GM12878 (cell line): ENCODE data around the gene RCC2. TPM values are rescaled to one million over a fixed set of nuclear protein-coding genes. Genes with fewer than 3 reads are reported as not detected.

Experiments
- ATAC-seq: fragments of 200-7000 bp; cut with Tn5 transposase; 3 replicates; pipeline ENCODE4 v1.9.1; 2020; ENCODE audit warnings: mild to moderate bottlenecking, moderate library complexity
- BruUV-seq: library from RNA; stranded (reverse); fragments of 400-500 nt; replicated peaks from 2 replicates; lab custom pipeline; 2021; lab: Mats Ljungman, UMichigan
- CTCF ChIA-PET: fragments of 300-600 bp; sonication (Branson Sonifier 250); formaldehyde crosslinking; extraction: SDS; loops from one replicate; lab custom pipeline; 2021; ENCODE audit warnings: inconsistent platforms; lab: Yijun Ruan, JAX
- POLR2A ChIA-PET: fragments of 350-600 bp; formaldehyde crosslinking; extraction: SDS; loops from one replicate; lab custom pipeline; 2021; ENCODE audit warnings: inconsistent platforms; lab: Charles Lee
- RAD21 ChIA-PET: fragments of 300-600 bp; sonication (Branson Sonifier 250); formaldehyde crosslinking; loops from one replicate; lab custom pipeline; 2023; ENCODE audit warnings: antibody characterized with exemption; ENCODE audit not compliant: unreplicated experiment; lab: Charles Lee
- SMC1A ChIA-PET: fragments of 300-600 bp; sonication (Branson Sonifier 250); formaldehyde crosslinking; loops from one replicate; lab custom pipeline; 2023; ENCODE audit not compliant: unreplicated experiment, uncharacterized antibody; lab: Charles Lee
- DNase-seq: peaks from one replicate; pipeline ENCODE4 v3.0.0-alpha.2; 2011; ENCODE audit warnings: low read depth, low spot score
- FAIRE-seq: peaks from 3 replicates; lab custom pipeline; 2011; peaks lifted over from hg19 to GRCh38; lab: Jason Lieb, UNC
- H2AFZ ChIP-seq: 2 replicates; pipeline ENCODE4 v1.6.0; 2011; ENCODE audit warnings: low read depth, low read length, control low read depth; ENCODE audit not compliant: control insufficient read depth
- H3K27ac ChIP-seq: 2 replicates; pipeline ENCODE4 v1.5.1; 2011; ENCODE audit warnings: control low read depth; ENCODE audit not compliant: control insufficient read depth, insufficient read depth
- H3K27me3 ChIP-seq, 2 experiments: replicated peaks in 1 of 2; 2 replicates each; pipeline versions ENCODE4 v1.6.0 to v1.6.1; 2011; ENCODE audit warnings: low read length in 1 of 2; ENCODE audit not compliant: control insufficient read depth in 2 of 2, insufficient read depth in 2 of 2
- H3K36me3 ChIP-seq, 2 experiments: 2 replicates each; pipeline ENCODE4 v1.5.1; 2011; ENCODE audit warnings: low read length in 1 of 2; ENCODE audit not compliant: control insufficient read depth in 2 of 2, insufficient read depth in 2 of 2
- H3K4me1 ChIP-seq: 2 replicates; pipeline ENCODE4 v1.6.1; 2011; ENCODE audit warnings: mild to moderate bottlenecking, low read length, moderate library complexity, mixed read lengths; ENCODE audit not compliant: control insufficient read depth, insufficient read depth
- H3K4me2 ChIP-seq: 2 replicates; pipeline ENCODE4 v1.6.0; 2011; ENCODE audit warnings: control low read depth; ENCODE audit not compliant: control insufficient read depth, insufficient read depth
- H3K4me3 ChIP-seq: fragments of 200-600 bp; sonication (generic); 2 replicates; pipeline ENCODE4 v1.5.1; 2016
- H3K79me2 ChIP-seq: 2 replicates; pipeline ENCODE4 v1.6.0; 2011; ENCODE audit warnings: low read length; ENCODE audit not compliant: control insufficient read depth, insufficient read depth
- H3K9ac ChIP-seq: 2 replicates; pipeline ENCODE4 v1.8.0; 2011; ENCODE audit warnings: low read length, control low read depth, mixed read lengths; ENCODE audit not compliant: control insufficient read depth, insufficient read depth
- H3K9me3 ChIP-seq: replicated peaks from 3 replicates; pipeline ENCODE4 v1.5.1; 2011; ENCODE audit warnings: mild to moderate bottlenecking, low read length; ENCODE audit not compliant: control insufficient read depth, insufficient read depth
- H4K20me1 ChIP-seq: 2 replicates; pipeline ENCODE4 v1.6.0; 2011; ENCODE audit not compliant: control insufficient read depth, insufficient read depth
- CBX5 ChIP-seq: sonication (generic); IDR thresholded peaks from 2 replicates; pipeline ENCODE4 v1.6.1; 2016; ENCODE audit warnings: low read depth, moderate library complexity, mild to moderate bottlenecking, inconsistent platforms
- EED ChIP-seq: sonication (generic); IDR thresholded peaks from 2 replicates; pipeline ENCODE4 v1.6.1; 2016; ENCODE audit warnings: antibody characterized with exemption, low read depth
- HDAC2 ChIP-seq: fragments of 200-600 bp; sonication (generic); IDR thresholded peaks from 2 replicates; pipeline ENCODE4 v1.6.1; 2017
- NFYA ChIP-seq: IDR thresholded peaks from 2 replicates; pipeline ENCODE4 v1.6.1; 2011; ENCODE audit warnings: low read depth, mild to moderate bottlenecking, low read length, improper control_type of control experiment, borderline replicate concordance
- NR2C2 ChIP-seq: IDR thresholded peaks from 2 replicates; pipeline ENCODE4 v1.6.1; 2011; ENCODE audit warnings: borderline replicate concordance, low read depth; ENCODE audit not compliant: control insufficient read depth, insufficient read length
- NRF1 ChIP-seq: conservative IDR thresholded peaks from 2 replicates; pipeline ENCODE4 v1.6.1; 2011; ENCODE audit warnings: mild to moderate bottlenecking, low read depth, low read length, improper control_type of control experiment
- PAX5 ChIP-seq: IDR thresholded peaks from 2 replicates; pipeline ENCODE4 v1.6.1; 2011; ENCODE audit warnings: low read depth, low read length, borderline replicate concordance
- POLR2AphosphoS2 ChIP-seq: IDR thresholded peaks from 2 replicates; pipeline ENCODE4 v1.6.1; 2011; ENCODE audit warnings: low read depth, mild to moderate bottlenecking, low read length, improper control_type of control experiment, moderate library complexity
- REST ChIP-seq: IDR thresholded peaks from 2 replicates; pipeline ENCODE4 v1.6.1; 2012; ENCODE audit warnings: mild to moderate bottlenecking, low read depth, low read length
- SMAD5 ChIP-seq: IDR thresholded peaks from 2 replicates; pipeline ENCODE4 v1.6.1; 2016; ENCODE audit warnings: antibody characterized with exemption, low read depth
- ZNF592 ChIP-seq: fragments of 450-650 bp; IDR thresholded peaks from 2 replicates; pipeline ENCODE4 v1.6.1; 2017; ENCODE audit warnings: mild to moderate bottlenecking, moderate library complexity
- ZNF687 ChIP-seq: fragments of 450-650 bp; IDR thresholded peaks from 2 replicates; pipeline ENCODE4 v1.6.1; 2017; ENCODE audit warnings: mild to moderate bottlenecking, moderate library complexity
- WGBS: methylation state at CpG from one replicate; pipeline ENCODE4 v1.1.6; 2016; ENCODE audit warnings: low lambda C conversion rate; ENCODE audit not compliant: insufficient replicate concordance, insufficient coverage; ENCODE audit errors: missing lambda C conversion rate; 5-methylcytosine and 5-hydroxymethylcytosine counted together
- in situ Hi-C: fragments of 300-500 bp; cut with MboI; formaldehyde crosslinking; loops from 9 replicates; pipeline ENCODE4 v1.14.3; 2018; ENCODE audit warnings: mixed read lengths
- intact Hi-C: fragments of 100-400 bp; cut with micrococcal nuclease; formaldehyde crosslinking; loops from one replicate; pipeline ENCODE4 v1.14.2; 2022; ENCODE audit not compliant: unreplicated experiment
- polyA plus RNA-seq, 11 experiments: library from polyadenylated mRNA; depleted of rRNA in 4 of 11; unstranded in 6 of 11; stranded (reverse) in 5 of 11; fragments of >200 nt; fragmentation: Nextera tagmentation in 4 of 11; fragmentation: Illumina TruSeq in 1 of 11; extraction: Ambion mirVana in 4 of 11; extraction: Trizol in 1 of 11; gene quantifications; 1 replicate in 1 of 11; 2 replicates in 10 of 11; pipeline versions ENCODE4 v1.2.1 to v1.2.3, GENCODE V29; 2011 to 2016; ENCODE audit warnings: inconsistent platforms in 2 of 11, missing spikeins in 2 of 11, low read depth in 1 of 11
- total RNA-seq, 4 experiments: library from RNA; depleted of rRNA in 3 of 4; stranded (reverse); fragments of >200 nt in 3 of 4; fragmentation: Illumina TruSeq in 1 of 4; extraction: Trizol in 1 of 4; gene quantifications; 2 replicates each; pipeline versions ENCODE4 v1.2.1 to v1.2.3, GENCODE V29; 2013 to 2021

The RCC2 gene
- total and polyA plus RNA-seq, 10 of the 15 experiments (the other 5 are each of a cell fraction or from before 2014, with no cell fraction given), result 10.7 to 176 (median 85.5) TPM

- ATAC-seq (no peak), DNase-seq (no peak), FAIRE-seq (no peak)
- Histone ChIP-seq H4K20me1 (no peaks in the 10 kb centered on the region; the same call in 1 of the 2 replicates), H3K27ac (no peak overlapping the region), H3K36me3 (peaks cover 0 to 6% of the 10 kb centered on the region in 2 experiments; a peak in 3 of 4 replicates), H3K4me2 (no peak overlapping the region), H3K79me2 (no peaks in the 10 kb centered on the region), H3K9me3 (no peaks in the 10 kb centered on the region), H3K9ac (no peak overlapping the region), H3K27me3 (no peaks in the 10 kb centered on the region), H3K4me1 (no peaks in the 10 kb centered on the region), H3K4me3 (no peak overlapping the region), H2AFZ (no peak overlapping the region)
- ChIA-PET POLR2A (no interaction called here), CTCF (no interaction called here), SMC1A (no interaction called here), RAD21 (no interaction called here)
- 13% methylated on average over 4 of the region's 4 CpGs for WGBS
- in situ Hi-C loops, result no loop called here
- intact Hi-C loops, result no loop called here
- no TSS peak for BruUV-seq
- no peak for TF ChIP-seq ZNF592
- no peak for TF ChIP-seq REST
- no peak for TF ChIP-seq ZNF687
- TF ChIP-seq CBX5, result no peak
- TF ChIP-seq NRF1, result no peak
- no peak for TF ChIP-seq EED
- no peak for TF ChIP-seq NR2C2
- TF ChIP-seq SMAD5, result no peak
- no peak for TF ChIP-seq PAX5
- TF ChIP-seq POLR2AphosphoS2, result no peak
- TF ChIP-seq HDAC2, result no peak
- TF ChIP-seq NFYA, result no peak
- TF ChIP-seq, all 136 proteins: peak for 0
Measured at GRCh38 chr1:17401841-17402240, 37.6 kb downstream of the RCC2 start.
